ENCODE data around the gene TGFBR3.

DNA sequence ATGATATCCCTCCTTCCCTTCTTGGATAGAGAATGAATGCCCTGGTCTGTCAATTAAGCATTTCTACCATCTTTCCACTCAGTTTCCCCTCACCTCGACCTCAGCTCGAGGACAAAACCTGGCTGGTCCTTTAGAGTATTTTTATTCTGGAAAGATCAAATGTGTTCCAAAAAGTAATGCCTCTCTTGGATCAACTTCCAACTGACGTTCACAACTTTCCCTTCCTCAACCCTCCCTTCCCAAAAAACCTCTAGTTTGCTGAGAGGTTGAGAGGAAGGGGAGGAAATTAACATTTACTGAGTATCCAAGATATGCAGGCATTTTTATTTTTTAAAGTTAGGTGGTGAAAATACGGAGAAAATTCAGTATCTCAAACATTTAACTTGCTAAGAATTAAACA, 182.9 kb downstream of the TGFBR3 start:
- TF ChIP-seq, protein P1, sequence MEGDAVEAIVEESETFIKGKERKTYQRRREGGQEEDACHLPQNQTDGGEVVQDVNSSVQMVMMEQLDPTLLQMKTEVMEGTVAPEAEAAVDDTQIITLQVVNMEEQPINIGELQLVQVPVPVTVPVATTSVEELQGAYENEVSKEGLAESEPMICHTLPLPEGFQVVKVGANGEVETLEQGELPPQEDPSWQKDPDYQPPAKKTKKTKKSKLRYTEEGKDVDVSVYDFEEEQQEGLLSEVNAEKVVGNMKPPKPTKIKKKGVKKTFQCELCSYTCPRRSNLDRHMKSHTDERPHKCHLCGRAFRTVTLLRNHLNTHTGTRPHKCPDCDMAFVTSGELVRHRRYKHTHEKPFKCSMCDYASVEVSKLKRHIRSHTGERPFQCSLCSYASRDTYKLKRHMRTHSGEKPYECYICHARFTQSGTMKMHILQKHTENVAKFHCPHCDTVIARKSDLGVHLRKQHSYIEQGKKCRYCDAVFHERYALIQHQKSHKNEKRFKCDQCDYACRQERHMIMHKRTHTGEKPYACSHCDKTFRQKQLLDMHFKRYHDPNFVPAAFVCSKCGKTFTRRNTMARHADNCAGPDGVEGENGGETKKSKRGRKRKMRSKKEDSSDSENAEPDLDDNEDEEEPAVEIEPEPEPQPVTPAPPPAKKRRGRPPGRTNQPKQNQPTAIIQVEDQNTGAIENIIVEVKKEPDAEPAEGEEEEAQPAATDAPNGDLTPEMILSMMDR (IDR thresholded peaks at IDR 0.05): no peak
- TF ChIP-seq POLR2AphosphoS5 (IDR thresholded peaks at IDR 0.05) (no peak), POLR2A (IDR thresholded peaks at IDR 0.05) (no peak), EP300 (IDR thresholded peaks at IDR 0.05) (no peak)
